GM10266 (cell line): ENCODE measurements around the gene STMP1.
"Not testable (repeated sequence)": the region's sequence is repeated elsewhere in the genome, so short reads cannot be mapped to it uniquely, and the experiment has no call there.

Experiments
- DNase-seq: peaks from one replicate; pipeline ENCODE4 v3.0.0; 2012; ENCODE audit errors: extremely low spot score
- TF ChIP-seq, protein P1 (sequence below): IDR thresholded peaks from 2 replicates; pipeline ENCODE4 v1.5.1; 2012; ENCODE audit warnings: mild to moderate bottlenecking, low read depth; ENCODE audit not compliant: control insufficient read depth, insufficient read depth; ENCODE audit errors: missing control alignments

STMP1 gene

DNA sequence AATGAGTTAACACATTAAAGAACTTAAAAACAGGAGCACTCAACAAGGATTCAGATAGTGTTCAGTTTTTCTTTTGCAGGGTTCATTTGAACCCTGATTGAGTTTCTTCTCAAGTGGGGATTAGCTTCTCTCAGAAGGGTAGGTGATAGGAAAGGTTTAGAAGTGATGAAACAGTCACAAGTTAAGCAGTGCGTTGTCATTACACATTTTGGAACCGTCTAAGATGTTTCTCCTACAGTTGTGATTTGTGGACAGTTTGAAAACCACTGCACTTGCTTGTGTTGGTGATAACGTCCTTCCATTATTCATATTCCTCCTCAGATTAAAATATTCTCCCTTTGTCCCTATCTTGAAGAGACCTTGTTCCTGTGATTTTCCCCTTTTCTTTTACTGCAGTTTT is 2.7 kb downstream of the STMP1 start:
- TF ChIP-seq, protein P1, sequence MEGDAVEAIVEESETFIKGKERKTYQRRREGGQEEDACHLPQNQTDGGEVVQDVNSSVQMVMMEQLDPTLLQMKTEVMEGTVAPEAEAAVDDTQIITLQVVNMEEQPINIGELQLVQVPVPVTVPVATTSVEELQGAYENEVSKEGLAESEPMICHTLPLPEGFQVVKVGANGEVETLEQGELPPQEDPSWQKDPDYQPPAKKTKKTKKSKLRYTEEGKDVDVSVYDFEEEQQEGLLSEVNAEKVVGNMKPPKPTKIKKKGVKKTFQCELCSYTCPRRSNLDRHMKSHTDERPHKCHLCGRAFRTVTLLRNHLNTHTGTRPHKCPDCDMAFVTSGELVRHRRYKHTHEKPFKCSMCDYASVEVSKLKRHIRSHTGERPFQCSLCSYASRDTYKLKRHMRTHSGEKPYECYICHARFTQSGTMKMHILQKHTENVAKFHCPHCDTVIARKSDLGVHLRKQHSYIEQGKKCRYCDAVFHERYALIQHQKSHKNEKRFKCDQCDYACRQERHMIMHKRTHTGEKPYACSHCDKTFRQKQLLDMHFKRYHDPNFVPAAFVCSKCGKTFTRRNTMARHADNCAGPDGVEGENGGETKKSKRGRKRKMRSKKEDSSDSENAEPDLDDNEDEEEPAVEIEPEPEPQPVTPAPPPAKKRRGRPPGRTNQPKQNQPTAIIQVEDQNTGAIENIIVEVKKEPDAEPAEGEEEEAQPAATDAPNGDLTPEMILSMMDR: no peak

DNA sequence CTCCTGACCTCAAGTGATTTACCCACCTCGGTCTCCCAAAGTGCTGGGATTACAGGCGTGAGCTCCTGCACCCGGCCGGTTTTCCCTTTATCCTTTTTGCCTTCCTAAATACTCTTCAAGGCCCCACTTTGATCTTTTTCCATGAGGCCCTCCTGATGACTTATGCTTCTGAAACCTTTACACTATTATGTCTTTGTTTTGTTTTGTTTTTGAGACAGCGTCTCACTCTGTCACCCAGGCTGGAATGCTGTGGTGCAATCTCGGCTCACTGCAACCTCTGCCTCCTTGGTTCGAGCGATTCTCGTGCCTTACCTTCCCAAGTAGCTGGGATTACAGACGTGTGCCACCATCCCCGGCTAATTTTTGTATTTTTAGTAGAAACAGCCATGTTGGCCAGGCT is 3.8 kb downstream of the STMP1 start:
- TF ChIP-seq, protein P1: no peak
- DNase-seq: no peak

More for the DNA sequence above, 2.7 kb downstream of the STMP1 start:
- no peak for DNase-seq

- no peak for DNase-seq
Measured at GRCh38 chr7:135666846-135667245, 4.5 kb downstream of the STMP1 start.

GRCh38 chr7:135667626-135668025 is 5.3 kb downstream of the STMP1 start:
- not testable (repeated sequence) for DNase-seq

More at GRCh38 chr7:135666846-135667245, 4.5 kb downstream of the STMP1 start:
- TF ChIP-seq, protein P1: no peak

GRCh38 chr7:135668852-135669395 is 6.6 kb downstream of the STMP1 start:
- not testable (repeated sequence) for DNase-seq

DNA sequence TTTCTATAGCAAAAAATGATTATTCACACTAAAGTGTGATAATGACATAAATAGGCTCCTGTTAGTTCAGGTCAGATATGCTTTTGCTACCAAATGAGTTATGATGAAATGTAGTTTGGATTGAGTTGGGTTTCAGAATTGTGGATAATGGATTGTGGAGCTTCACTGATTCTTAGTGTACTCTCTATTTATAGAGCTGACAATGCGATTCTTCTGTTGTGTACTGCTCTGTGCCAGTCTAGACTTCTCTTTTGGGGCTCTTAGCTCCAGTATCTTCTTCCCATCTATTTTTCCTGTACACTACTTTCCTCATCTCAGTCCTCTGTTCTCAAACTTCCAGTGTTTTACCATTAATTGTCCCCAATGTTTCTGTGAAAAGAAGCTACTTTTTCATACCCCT is 7.5 kb downstream of the STMP1 start:
- TF ChIP-seq, protein P1: no peak
- no peak for DNase-seq

- TF ChIP-seq, protein P1: no peak
- no peak for DNase-seq
Measured at GRCh38 chr7:135670179-135670578, 7.9 kb downstream of the STMP1 start.

DNA sequence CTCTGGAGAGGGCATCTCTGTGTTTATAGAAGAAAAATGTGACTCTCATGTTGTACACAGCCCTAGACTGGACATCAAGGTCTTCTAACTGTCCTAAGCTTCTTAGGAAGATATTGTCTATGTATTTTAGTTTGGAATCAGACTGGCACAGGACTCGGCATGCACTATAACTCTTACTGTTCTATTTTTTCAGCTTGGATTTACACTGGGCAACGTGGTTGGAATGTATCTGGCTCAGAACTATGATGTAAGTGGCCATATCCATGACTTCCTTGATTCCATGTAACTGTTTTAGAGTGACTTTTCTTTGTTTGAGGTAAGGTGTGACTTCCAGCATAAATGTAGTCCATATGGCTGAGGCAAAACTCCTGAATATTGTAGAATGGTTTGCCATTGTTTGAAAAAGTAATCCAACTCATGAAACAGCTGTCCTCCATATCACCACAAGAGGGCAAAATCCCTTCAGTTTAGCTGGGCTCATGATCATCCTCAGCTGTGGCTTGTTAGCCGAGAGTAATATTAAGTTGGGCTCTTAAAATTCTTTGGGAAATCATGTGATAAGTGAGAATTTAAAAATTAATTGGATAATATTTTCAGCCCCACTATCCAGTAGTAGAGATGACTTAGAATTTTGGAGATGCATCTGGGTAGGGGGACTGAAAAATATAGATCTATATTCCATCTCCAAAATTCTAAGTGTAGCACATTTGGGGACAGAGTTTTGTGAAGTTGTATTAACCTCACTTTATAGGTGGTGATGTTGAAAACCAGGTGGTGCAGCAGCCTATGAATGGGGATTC is 10.4 kb downstream of the STMP1 start:
- TF ChIP-seq, protein P1: peak; percentile 46
- DNase-seq: peak; percentile 38
